HepG2 (cell line): ENCODE measurements around the gene OGFR. TPM values are rescaled to one million over a fixed set of nuclear protein-coding genes. Genes with fewer than 3 reads are reported as not detected.

Experiments used
- ATAC-seq: fragments of 200-7000 bp; cut with Tn5 transposase; 3 replicates; pipeline ENCODE4 v1.9.1; 2020; ENCODE audit warnings: mild to moderate bottlenecking, moderate library complexity
- BruUV-seq: library from RNA; stranded (reverse); fragments of 400-500 nt; replicated peaks from 2 replicates; lab custom pipeline; 2021; lab: Mats Ljungman, UMichigan
- CTCF ChIA-PET: fragments of 300-600 bp; formaldehyde crosslinking; extraction: SDS; loops from one replicate; lab custom pipeline; 2021; ENCODE audit warnings: low total read pairs, inconsistent platforms, low intra/inter-chr PET ratio; lab: Yijun Ruan, JAX
- POLR2A ChIA-PET: fragments of 350-600 bp; sonication (Branson Sonifier 250); formaldehyde crosslinking; loops from one replicate; lab custom pipeline; 2020; ENCODE audit warnings: antibody characterized with exemption, inconsistent platforms; lab: Yijun Ruan, JAX
- DNase-seq: peaks from one replicate; pipeline ENCODE4 v3.0.0-alpha.2; 2015; ENCODE audit warnings: low spot score
- FAIRE-seq: peaks from 3 replicates; lab custom pipeline; 2011; peaks lifted over from hg19 to GRCh38; lab: Jason Lieb, UNC
- H2AFZ ChIP-seq: one replicate; pipeline ENCODE4 v1.6.1; 2011; ENCODE audit warnings: low read length, inconsistent platforms
- H3K27ac ChIP-seq: fragments of 300-600 bp; 3 replicates; pipeline ENCODE4 v1.8.0; 2011; ENCODE audit warnings: mixed run types, mild to moderate bottlenecking, mixed read lengths, low read length, inconsistent platforms; ENCODE audit not compliant: insufficient read depth; ENCODE audit errors: extremely low read length
- H3K27me3 ChIP-seq, 2 experiments: fragments of 200-600 bp in 1 of 2; 2 replicates in 1 of 2; 3 replicates in 1 of 2; pipeline versions ENCODE4 v1.6.0 to v1.8.0; 2011; ENCODE audit warnings: low read length in 2 of 2, mild to moderate bottlenecking in 2 of 2, moderate library complexity in 2 of 2, inconsistent platforms in 1 of 2; ENCODE audit not compliant: insufficient read depth in 2 of 2, control insufficient read depth in 1 of 2
- H3K36me3 ChIP-seq, 2 experiments: fragments of 200-600 bp in 1 of 2; replicated peaks in 1 of 2; 2 replicates in 1 of 2; 3 replicates in 1 of 2; pipeline versions ENCODE4 v1.5.1 to v1.8.0; 2011; ENCODE audit warnings: low read length in 2 of 2, inconsistent platforms in 1 of 2; ENCODE audit not compliant: insufficient read depth in 2 of 2, control insufficient read depth in 1 of 2
- H3K4me1 ChIP-seq: 2 replicates; pipeline ENCODE4 v1.5.1; 2012; ENCODE audit warnings: low read length, inconsistent platforms; ENCODE audit not compliant: insufficient read depth
- H3K4me2 ChIP-seq: 2 replicates; pipeline ENCODE4 v1.6.0; 2011; ENCODE audit warnings: low read depth, low read length, inconsistent platforms
- H3K4me3 ChIP-seq, 3 experiments: fragments of 200-600 bp in 1 of 3; sonication (generic), shearing (Covaris generic) in 1 of 3; replicated peaks in 1 of 3; 2 replicates each; pipeline ENCODE4 v1.5.1; 2011 to 2016; ENCODE audit warnings: low read length in 3 of 3, inconsistent platforms in 2 of 3, low read depth in 2 of 3, mild to moderate bottlenecking in 2 of 3, control low read depth in 1 of 3, mixed read lengths in 1 of 3; ENCODE audit not compliant: insufficient read depth in 1 of 3
- H3K79me2 ChIP-seq: one replicate; pipeline ENCODE4 v1.6.1; 2011; ENCODE audit warnings: low read length, inconsistent platforms; ENCODE audit not compliant: insufficient read depth
- H3K9ac ChIP-seq: 2 replicates; pipeline ENCODE4 v1.6.0; 2011; ENCODE audit warnings: mild to moderate bottlenecking, low read depth, low read length, inconsistent platforms; ENCODE audit not compliant: insufficient read depth
- H3K9me3 ChIP-seq: 2 replicates; pipeline ENCODE4 v1.5.1; 2012; ENCODE audit warnings: mild to moderate bottlenecking, low read length
- H4K20me1 ChIP-seq: 2 replicates; pipeline ENCODE4 v1.6.0; 2011; ENCODE audit warnings: inconsistent platforms, mild to moderate bottlenecking, low read length, moderate library complexity; ENCODE audit not compliant: insufficient read depth
- ATAD3A ChIP-seq: sonication (generic); formaldehyde crosslinking; IDR thresholded peaks from 2 replicates; pipeline ENCODE4 v1.4.0; 2020; ENCODE audit warnings: missing genetic modification reagents
- HMG20B ChIP-seq: conservative IDR thresholded peaks from 2 replicates; pipeline ENCODE4 v1.6.1; 2016; ENCODE audit warnings: missing genetic modification reagents, missing compliant biosample characterization
- HNRNPUL1 ChIP-seq: fragments of 200-400 bp; formaldehyde crosslinking; IDR thresholded peaks from 2 replicates; pipeline ENCODE4 v1.6.1; 2017; ENCODE audit warnings: low read depth, mild to moderate bottlenecking, low read length, moderate library complexity
- HOXA7 ChIP-seq: sonication (generic); formaldehyde crosslinking; IDR thresholded peaks from 2 replicates; pipeline ENCODE4 v1.8.1; 2022; ENCODE audit warnings: mild to moderate bottlenecking, missing genetic modification reagents, moderate library complexity
- ISX ChIP-seq: sonication (generic); formaldehyde crosslinking; conservative IDR thresholded peaks from 2 replicates; pipeline ENCODE4 v1.5.0; 2020; ENCODE audit warnings: missing genetic modification reagents
- KAT7 ChIP-seq: IDR thresholded peaks from 2 replicates; pipeline ENCODE4 v1.6.1; 2018; ENCODE audit warnings: borderline replicate concordance, missing compliant biosample characterization
- PITX1 ChIP-seq: sonication (generic); formaldehyde crosslinking; IDR thresholded peaks from 2 replicates; pipeline ENCODE4 v1.5.1; 2020; ENCODE audit warnings: mild to moderate bottlenecking, missing genetic modification reagents
- RBFOX2 ChIP-seq: fragments of 200-400 bp; formaldehyde crosslinking; IDR thresholded peaks from 2 replicates; pipeline ENCODE4 v1.6.1; 2017; ENCODE audit warnings: low read depth, mild to moderate bottlenecking, low read length
- ZNF136 ChIP-seq: sonication (generic); formaldehyde crosslinking; IDR thresholded peaks from 2 replicates; pipeline ENCODE4 v1.8.1; 2022; ENCODE audit warnings: low read depth, mild to moderate bottlenecking, moderate library complexity, missing genetic modification reagents
- ZNF317 ChIP-seq: sonication (generic); formaldehyde crosslinking; IDR thresholded peaks from 2 replicates; pipeline ENCODE4 v1.5.0; 2020; ENCODE audit warnings: mild to moderate bottlenecking, missing genetic modification reagents
- ZNF44 ChIP-seq: sonication (generic); formaldehyde crosslinking; IDR thresholded peaks from 2 replicates; pipeline ENCODE4 v1.5.1; 2020; ENCODE audit warnings: mild to moderate bottlenecking, missing genetic modification reagents
- WGBS: methylation state at CpG from one replicate; pipeline ENCODE4 v1.1.6; 2017; ENCODE audit warnings: low lambda C conversion rate; 5-methylcytosine and 5-hydroxymethylcytosine counted together
- in situ Hi-C: cut with HindIII; loops from 2 replicates; pipeline ENCODE4 v1.10.0; 2017; ENCODE audit warnings: low pct_unique_long_range_greater_than_20kb; ENCODE audit not compliant: extremely low pct_ligation_motif_present
- intact Hi-C: fragments of 100-400 bp; cut with micrococcal nuclease; formaldehyde crosslinking; loops from one replicate; pipeline ENCODE4 v1.10.0; 2022; ENCODE audit not compliant: unreplicated experiment
- polyA plus RNA-seq, 8 experiments: library from polyadenylated mRNA; depleted of rRNA in 3 of 8; stranded (reverse) in 7 of 8; unstranded in 1 of 8; fragments of >200 nt; fragmentation: Illumina TruSeq in 4 of 8; extraction: Trizol in 4 of 8; gene quantifications; 2 replicates each; pipeline versions ENCODE4 v1.2.1 to v1.2.3, GENCODE V29; 2011 to 2016; ENCODE audit warnings: low read depth in 4 of 8, missing spikeins in 1 of 8, mixed read lengths in 1 of 8; ENCODE audit not compliant: insufficient read depth in 1 of 8
- total RNA-seq, 5 experiments: library from RNA; depleted of rRNA; stranded (reverse); fragments of >200 nt; fragmentation: Illumina TruSeq; extraction: Trizol; gene quantifications; 2 replicates each; pipeline ENCODE4 v1.2.3, GENCODE V29; 2016; ENCODE audit warnings: low read depth in 1 of 5
- TF ChIP-seq, protein P1 (sequence below): IDR thresholded peaks from 2 replicates; pipeline ENCODE4 v1.4.0; 2020; ENCODE audit warnings: mild to moderate bottlenecking, missing genetic modification reagents
- TF ChIP-seq, protein P2 (sequence below): sonication (generic); formaldehyde crosslinking; IDR thresholded peaks from 2 replicates; pipeline ENCODE4 v1.5.0; 2020; ENCODE audit warnings: missing genetic modification reagents
- TF ChIP-seq, protein P3 (sequence below): sonication (generic); formaldehyde crosslinking; IDR thresholded peaks from 2 replicates; pipeline ENCODE4 v1.5.0; 2020; ENCODE audit warnings: missing genetic modification reagents, mild to moderate bottlenecking, borderline replicate concordance
- TF ChIP-seq, protein P4 (sequence below): sonication (generic); formaldehyde crosslinking; IDR thresholded peaks from 2 replicates; pipeline ENCODE4 v1.5.1; 2020; ENCODE audit warnings: mild to moderate bottlenecking, missing genetic modification reagents, moderate library complexity

The OGFR gene
- total and polyA plus RNA-seq, 2 of the 13 experiments (the other 11 are each of a cell fraction or from before 2014, with no cell fraction given), result 47.7 to 81.8 TPM

DNA sequence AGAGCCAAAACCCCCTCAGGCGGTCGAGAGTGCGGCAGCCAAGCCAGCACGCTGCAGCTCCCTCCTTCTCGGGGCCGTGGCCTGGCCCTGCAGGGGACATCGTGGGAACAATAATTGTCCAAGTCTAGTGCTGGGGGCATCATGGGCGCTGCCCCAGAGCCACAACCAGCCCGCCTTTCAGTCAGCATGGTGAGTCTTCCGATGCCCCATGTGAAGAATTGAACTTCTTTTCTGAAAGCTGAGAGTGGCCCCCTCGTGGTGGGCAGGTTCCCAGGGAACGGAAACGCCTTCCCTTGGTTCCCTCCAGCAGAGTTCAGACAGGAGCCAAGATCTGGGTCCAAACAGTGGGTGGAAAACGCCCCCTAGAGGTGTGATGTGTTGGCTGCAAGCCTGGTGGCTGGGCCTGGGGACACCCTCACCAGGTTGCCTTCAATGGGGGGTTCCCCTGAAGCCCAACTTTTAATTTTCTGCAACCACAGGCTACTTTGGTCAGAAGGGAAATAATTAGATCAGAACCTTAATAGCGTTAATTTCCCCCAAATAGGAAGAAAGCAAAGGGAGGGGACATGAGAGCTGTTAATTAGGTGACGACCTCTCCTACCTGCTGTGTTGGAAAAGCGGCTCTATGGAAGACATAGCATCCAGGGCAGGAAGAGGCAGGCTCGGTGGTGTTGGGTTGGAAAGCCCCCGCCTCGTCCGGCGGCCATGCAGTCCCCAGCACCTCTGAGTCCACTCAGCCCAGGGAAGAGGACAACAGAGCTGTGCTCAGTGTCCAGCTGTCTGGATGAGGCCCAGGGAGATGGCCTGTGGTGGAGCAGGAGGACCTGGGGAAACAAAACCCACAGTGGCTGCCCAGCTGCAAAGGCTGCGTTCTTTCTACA, 13.1 kb upstream of the OGFR start:
- peak overlapping the region; percentile 10; the same call in 1 of the 2 replicates for H3K4me2 ChIP-seq
- DNase-seq, result peak; percentile 94
- H2AFZ ChIP-seq, result no peak overlapping the region
- H3K27me3 ChIP-seq, result peaks cover 10 to 54% of the 10 kb centered on the region in 2 experiments
- H3K36me3 ChIP-seq, result no peaks in the 10 kb centered on the region
- H3K27ac ChIP-seq, result no peak overlapping the region
- in situ Hi-C loops (loop anchor here (5.0 to 25.0 kb wide), 3 partner anchors 124 to 279 kb away; no protein-coding TSS in a partner anchor), intact Hi-C loops (loop anchor here (1.0 to 10.0 kb wide), 5 partner anchors 104 to 417 kb away; no protein-coding TSS in a partner anchor)
- no peaks in the 10 kb centered on the region for H3K79me2 ChIP-seq
- H3K9me3 ChIP-seq, result no peaks in the 10 kb centered on the region
- H3K9ac ChIP-seq, result no peak overlapping the region
- FAIRE-seq, result peak; percentile 92
- no peak overlapping the region for H3K4me3 ChIP-seq
- ChIA-PET CTCF (interaction anchor here (0.6 to 3.9 kb wide), 16 partner anchors 9 to 291 kb away, joined by 3 to 93 read pairs (median 8); partner anchors contain the start of gene SLCO4A1), POLR2A (interaction anchor here (0.6 to 2.3 kb wide), 3 partner anchors 14 to 670 kb away, joined by 3 to 8 read pairs (median 3); partner anchors contain the start of gene LSM14B)
- WGBS, result 27% methylated on average over 21 of the region's 23 CpGs
- ATAC-seq, result peak; percentile 54
- no TSS peak for BruUV-seq
- peaks cover 50% of the 10 kb centered on the region for H3K4me1 ChIP-seq
- no peaks in the 10 kb centered on the region for H4K20me1 ChIP-seq
- TF ChIP-seq KAT7 (CRISPR knock-in tag) (no peak), ATAD3A (CRISPR knock-in tag) (no peak; the same call in 1 of the 2 replicates), HNRNPUL1 (no peak), ISX (CRISPR knock-in tag) (no peak), ZNF317 (peak; percentile 51; the same call in 1 of the 2 replicates), RBFOX2 (no peak), ZNF136 (CRISPR knock-in tag) (peak; percentile 98), PITX1 (CRISPR knock-in tag) (peak; percentile 80), ZNF44 (CRISPR knock-in tag) (peak; percentile 97), HMG20B (peak; percentile 56; the same call in 1 of the 2 replicates), HOXA7 (no peak)
- TF ChIP-seq, protein P1, sequence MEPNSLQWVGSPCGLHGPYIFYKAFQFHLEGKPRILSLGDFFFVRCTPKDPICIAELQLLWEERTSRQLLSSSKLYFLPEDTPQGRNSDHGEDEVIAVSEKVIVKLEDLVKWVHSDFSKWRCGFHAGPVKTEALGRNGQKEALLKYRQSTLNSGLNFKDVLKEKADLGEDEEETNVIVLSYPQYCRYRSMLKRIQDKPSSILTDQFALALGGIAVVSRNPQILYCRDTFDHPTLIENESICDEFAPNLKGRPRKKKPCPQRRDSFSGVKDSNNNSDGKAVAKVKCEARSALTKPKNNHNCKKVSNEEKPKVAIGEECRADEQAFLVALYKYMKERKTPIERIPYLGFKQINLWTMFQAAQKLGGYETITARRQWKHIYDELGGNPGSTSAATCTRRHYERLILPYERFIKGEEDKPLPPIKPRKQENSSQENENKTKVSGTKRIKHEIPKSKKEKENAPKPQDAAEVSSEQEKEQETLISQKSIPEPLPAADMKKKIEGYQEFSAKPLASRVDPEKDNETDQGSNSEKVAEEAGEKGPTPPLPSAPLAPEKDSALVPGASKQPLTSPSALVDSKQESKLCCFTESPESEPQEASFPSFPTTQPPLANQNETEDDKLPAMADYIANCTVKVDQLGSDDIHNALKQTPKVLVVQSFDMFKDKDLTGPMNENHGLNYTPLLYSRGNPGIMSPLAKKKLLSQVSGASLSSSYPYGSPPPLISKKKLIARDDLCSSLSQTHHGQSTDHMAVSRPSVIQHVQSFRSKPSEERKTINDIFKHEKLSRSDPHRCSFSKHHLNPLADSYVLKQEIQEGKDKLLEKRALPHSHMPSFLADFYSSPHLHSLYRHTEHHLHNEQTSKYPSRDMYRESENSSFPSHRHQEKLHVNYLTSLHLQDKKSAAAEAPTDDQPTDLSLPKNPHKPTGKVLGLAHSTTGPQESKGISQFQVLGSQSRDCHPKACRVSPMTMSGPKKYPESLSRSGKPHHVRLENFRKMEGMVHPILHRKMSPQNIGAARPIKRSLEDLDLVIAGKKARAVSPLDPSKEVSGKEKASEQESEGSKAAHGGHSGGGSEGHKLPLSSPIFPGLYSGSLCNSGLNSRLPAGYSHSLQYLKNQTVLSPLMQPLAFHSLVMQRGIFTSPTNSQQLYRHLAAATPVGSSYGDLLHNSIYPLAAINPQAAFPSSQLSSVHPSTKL (CRISPR knock-in tag), result peak; percentile 71
- TF ChIP-seq, protein P2, sequence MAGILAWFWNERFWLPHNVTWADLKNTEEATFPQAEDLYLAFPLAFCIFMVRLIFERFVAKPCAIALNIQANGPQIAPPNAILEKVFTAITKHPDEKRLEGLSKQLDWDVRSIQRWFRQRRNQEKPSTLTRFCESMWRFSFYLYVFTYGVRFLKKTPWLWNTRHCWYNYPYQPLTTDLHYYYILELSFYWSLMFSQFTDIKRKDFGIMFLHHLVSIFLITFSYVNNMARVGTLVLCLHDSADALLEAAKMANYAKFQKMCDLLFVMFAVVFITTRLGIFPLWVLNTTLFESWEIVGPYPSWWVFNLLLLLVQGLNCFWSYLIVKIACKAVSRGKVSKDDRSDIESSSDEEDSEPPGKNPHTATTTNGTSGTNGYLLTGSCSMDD (CRISPR knock-in tag), result no peak
- TF ChIP-seq, protein P3, sequence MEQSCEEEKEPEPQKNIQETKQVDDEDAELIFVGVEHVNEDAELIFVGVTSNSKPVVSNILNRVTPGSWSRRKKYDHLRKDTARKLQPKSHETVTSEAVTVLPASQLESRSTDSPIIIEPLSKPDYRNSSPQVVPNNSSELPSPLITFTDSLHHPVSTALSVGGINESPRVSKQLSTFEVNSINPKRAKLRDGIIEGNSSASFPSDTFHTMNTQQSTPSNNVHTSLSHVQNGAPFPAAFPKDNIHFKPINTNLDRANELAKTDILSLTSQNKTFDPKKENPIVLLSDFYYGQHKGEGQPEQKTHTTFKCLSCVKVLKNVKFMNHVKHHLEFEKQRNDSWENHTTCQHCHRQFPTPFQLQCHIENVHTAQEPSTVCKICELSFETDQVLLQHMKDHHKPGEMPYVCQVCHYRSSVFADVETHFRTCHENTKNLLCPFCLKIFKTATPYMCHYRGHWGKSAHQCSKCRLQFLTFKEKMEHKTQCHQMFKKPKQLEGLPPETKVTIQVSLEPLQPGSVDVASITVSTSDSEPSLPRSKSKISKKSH (CRISPR knock-in tag), result 0 out of 2 replicates have a peak, but pooled peaks have one; percentile 58
- TF ChIP-seq, protein P4, sequence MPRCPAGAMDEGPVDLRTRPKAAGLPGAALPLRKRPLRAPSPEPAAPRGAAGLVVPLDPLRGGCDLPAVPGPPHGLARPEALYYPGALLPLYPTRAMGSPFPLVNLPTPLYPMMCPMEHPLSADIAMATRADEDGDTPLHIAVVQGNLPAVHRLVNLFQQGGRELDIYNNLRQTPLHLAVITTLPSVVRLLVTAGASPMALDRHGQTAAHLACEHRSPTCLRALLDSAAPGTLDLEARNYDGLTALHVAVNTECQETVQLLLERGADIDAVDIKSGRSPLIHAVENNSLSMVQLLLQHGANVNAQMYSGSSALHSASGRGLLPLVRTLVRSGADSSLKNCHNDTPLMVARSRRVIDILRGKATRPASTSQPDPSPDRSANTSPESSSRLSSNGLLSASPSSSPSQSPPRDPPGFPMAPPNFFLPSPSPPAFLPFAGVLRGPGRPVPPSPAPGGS, result peak; percentile 95
